ENCODE data around the gene F12.

DNA sequence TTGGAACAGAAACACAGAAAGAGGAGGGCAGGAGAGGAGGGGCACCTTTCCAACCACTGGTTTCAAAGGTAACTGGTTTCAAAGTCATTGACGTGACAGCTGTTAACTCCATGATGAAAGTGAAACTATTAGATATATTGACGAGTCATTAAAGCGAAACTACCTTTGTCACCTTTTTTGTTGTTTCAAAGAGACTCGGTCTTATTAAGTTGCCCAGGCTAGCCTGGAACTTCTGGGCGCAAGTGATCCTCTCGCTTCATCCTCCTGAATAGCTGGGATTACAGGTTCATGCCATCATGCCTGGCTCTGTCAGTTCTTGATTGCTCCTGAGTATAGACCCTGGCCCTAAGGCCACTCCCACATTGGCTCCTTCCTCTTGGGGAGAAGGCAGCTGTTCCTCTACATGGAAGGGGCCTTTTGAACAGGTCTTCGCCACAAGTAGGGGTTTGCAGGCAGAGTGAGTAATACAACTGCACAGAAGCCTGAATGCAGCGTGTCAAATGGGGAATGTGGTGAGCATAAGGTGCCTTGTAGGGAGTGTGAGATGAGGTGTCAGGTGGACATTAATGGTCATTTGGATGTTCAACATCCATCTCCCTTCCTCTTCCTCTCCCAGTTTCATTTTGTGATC lies 3.4 kb upstream of the F12 start:
- TF ChIP-seq GABPA (IDR thresholded peaks at IDR 0.05; ENCODE audit: low read depth), result no peak
- TF ChIP-seq JUND (IDR thresholded peaks at IDR 0.05), result no peak
- TF ChIP-seq, protein P1, sequence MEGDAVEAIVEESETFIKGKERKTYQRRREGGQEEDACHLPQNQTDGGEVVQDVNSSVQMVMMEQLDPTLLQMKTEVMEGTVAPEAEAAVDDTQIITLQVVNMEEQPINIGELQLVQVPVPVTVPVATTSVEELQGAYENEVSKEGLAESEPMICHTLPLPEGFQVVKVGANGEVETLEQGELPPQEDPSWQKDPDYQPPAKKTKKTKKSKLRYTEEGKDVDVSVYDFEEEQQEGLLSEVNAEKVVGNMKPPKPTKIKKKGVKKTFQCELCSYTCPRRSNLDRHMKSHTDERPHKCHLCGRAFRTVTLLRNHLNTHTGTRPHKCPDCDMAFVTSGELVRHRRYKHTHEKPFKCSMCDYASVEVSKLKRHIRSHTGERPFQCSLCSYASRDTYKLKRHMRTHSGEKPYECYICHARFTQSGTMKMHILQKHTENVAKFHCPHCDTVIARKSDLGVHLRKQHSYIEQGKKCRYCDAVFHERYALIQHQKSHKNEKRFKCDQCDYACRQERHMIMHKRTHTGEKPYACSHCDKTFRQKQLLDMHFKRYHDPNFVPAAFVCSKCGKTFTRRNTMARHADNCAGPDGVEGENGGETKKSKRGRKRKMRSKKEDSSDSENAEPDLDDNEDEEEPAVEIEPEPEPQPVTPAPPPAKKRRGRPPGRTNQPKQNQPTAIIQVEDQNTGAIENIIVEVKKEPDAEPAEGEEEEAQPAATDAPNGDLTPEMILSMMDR (IDR thresholded peaks at IDR 0.05), result no peak
- TF ChIP-seq EP300 (IDR thresholded peaks at IDR 0.05; ENCODE audit: borderline replicate concordance in 1 of 2, low read depth in 1 of 2, low read length in 1 of 2), result no peak
- no peak for TF ChIP-seq TAF1 (IDR thresholded peaks at IDR 0.05; ENCODE audit: borderline replicate concordance, low read depth, low read length)
- TF ChIP-seq NFIC (IDR thresholded peaks at IDR 0.05; ENCODE audit: borderline replicate concordance), result no peak
